ENCODE measurements around the gene PRR29.
"Not testable (repeated sequence)": the region's sequence is repeated elsewhere in the genome, so short reads cannot be mapped to it uniquely, and the experiment has no call there.

Gene PRR29

DNA sequence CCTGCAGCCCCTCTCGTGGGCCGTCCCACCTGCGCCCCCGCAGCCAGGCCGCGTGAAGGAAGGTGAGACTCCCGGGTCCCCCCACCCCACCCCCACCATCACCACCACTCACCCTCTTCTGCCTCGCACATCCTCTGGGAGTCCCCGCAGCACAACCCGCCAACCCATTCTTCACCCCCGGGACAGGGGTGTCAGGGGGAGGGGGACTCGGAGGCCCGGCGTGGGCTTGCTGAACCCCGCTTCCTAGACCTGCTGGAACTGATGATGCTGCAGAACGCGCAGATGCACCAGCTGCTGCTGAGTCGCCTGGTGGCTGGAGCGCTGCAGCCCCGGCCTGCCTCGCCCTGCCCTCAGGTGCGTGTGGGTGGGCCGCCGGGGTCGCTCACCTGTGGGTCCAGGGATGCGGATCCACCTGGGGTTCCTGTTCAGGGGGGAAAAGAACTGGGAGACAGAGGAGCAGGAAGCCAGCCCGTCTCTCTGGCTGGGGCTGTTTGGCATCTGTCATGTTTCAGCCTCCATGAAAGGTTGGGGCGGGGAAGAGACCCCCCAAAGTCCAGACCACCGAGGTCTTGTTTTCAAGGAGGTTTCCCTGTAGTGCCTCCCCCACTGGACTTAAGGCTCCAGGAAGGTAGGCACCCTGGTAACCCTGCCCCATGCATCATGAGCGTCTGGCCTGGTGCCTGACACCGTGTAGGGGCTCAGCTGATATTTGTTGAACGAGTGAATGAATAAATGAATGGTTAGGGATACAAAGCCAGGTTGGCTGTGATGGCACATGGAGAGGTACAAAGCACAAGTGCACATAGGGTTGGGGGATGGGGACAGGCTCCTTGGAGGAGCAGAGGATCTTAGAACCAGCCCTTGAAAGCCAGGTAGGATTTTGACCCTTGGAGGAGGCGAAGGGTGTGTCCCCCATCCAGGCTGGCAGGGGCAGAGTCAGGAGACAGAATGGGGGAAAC lies 849 bp downstream of the PRR29 start:
- no peak for DNase-seq

GRCh38 chr17:63999680-64000531 lies 1.8 kb downstream of the PRR29 start:
- no peak for DNase-seq

- DNase-seq, result no peak
Measured at GRCh38 chr17:64001091-64001579, 3.0 kb downstream of the PRR29 start.

DNA sequence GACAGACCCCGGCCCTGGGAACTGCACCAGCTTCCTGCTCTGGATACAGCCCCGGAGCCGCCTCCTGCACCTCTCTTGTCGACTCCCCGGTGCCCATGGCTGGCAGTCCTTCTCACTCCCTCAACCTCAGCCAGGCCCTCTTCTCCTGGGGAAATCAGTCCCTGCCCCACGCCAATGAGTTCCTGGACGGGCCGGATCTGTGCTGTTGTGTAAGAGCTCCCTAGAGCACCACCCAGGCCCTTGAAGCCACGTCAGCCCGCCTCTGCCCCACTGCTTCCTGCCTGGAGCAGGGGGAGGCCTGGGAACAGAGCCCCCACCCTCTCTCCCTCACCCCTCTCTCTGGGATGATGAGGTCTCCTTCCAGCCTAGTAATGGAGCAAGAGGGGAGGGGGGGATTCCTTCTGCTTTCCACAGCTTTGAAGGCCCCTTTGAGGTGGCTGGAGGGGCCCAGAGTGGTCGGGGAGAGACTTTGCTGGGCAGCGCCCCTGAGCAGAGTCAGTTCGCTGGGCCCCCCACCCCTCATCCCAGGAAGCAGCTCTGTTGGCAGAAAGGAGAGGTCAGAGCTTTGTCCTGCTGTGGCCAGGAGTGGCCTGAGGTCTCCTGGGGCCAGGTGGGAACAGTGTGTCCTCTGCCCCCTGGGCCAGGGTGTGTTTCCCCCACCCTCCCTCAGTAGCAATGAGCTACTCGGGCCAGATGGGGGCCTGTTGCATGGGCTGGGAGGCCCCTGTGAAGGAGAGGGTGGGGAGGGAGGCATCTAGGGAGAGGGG lies 3.8 kb downstream of the PRR29 start:
- no peak for DNase-seq

GRCh38 chr17:64002658-64003525 lies 4.7 kb downstream of the PRR29 start:
- DNase-seq, result no peak

DNA sequence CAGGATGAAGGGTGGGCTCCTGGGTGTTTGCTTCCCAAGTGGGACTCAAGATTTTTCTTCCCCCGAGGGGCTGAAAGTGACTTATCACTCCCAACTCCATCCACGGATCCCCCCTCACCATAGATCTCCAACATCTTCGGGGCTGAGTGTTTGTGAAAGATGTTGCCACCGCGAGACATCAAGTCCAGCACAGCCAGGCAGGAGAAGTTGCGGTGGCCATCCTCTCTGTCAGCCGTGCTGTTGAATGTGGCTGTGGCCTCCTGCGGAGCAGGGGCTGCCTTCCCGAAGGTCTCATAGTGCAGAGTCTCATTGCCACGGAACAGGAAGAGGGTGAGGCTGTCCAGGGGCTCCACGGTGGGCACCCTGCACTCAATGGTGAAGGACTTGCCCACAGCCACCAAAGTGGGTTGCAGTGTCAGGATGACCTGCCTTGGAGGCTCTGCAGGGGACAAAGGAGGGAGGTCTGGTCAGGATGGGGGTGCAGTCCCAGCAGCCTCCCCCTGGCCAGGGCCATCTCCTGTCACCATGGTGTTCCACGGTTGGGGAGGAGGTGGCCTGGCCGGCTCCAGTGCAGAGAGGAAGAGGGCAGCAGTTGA lies 5.5 kb downstream of the PRR29 start:
- no peak for DNase-seq

DNA sequence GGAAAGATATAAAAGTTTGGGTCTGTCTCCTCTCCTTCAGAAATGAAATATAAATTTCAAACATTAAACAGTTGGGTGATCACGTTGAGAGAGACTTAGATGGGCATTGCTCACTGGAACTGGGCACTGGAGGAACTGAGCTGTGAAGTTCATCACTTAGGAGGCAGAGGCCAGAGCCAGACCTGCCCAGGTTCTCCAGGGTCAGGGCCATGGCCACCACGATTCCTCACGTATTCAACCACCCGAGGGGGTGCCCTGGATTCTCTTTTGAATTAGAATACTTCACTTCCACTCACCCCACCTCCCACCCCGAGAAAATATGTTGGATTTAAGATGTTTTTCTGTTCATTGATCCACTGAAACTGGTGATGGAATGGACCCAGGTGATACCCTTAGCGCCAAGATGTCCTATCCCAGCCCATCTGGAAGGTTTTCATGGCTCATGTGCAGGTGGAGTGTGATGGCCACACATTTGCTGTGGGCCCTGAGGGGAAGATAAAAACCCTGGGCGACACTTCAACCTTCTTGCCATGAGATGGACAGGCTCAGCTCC lies 6.1 kb downstream of the PRR29 start:
- no peak for DNase-seq

GRCh38 chr17:64004903-64005733 lies 7.0 kb downstream of the PRR29 start:
- DNase-seq, result no peak

DNA sequence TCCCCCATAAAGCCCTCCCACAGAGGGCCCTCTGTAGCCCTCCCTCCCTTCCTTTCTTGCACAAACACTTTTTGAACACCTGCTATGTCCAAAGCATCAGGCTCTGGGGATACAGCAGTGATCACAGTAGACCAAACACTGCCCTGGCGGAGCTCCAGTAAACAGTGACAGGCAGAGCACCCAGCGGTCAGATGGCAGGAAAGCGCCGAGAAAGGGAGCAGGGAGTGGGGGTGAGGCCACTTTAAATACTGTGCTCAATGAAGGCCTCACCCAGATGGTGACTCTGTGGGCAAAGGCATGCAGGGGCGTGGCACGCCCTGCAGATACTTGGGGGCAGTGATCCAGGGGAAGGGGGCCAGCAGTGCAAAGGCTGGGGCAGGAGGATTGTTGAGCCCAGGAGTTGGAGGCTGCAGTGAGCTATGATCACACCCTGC lies 7.6 kb downstream of the PRR29 start:
- DNase-seq, result no peak

- no peak for DNase-seq
Measured at GRCh38 chr17:64006361-64007088, 8.4 kb downstream of the PRR29 start.

DNA sequence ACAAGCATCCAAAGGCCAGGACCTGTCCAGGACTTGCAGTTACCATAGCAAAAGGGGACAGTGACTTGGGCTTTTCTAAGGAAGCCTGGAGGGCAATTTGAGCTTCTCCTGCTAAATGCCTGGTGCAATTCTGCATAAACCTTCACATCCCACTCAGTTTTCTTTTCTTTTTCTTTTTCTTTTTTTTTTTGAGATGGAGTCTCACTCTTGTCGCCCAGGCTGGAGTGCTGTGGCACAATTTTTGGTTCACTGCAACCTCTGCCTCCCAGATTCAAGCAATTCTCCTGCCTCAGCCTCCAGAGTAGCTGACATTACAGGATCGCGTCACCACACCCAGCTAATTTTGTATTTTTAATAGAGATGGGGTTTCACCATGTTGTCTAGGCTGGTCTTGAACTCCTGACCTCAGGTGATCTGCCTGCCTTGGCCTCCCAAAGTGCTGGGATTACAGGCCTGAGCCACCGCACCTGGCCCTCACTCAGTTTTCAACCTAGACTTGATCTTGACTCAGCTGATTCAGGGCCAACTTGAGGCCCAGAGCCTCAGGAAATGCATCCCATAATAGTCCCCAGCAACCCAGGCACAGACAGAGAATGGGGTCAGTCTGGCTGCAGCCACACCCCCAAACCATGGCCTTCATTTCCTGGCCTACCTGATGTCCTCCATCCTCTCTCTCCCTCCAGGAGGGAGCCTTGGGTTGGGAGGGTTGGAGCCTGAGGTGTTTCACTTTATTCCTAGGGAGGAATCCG lies 9.1 kb downstream of the PRR29 start:
- DNase-seq, result not testable (repeated sequence)

GRCh38 chr17:64007838-64008282 lies 9.7 kb downstream of the PRR29 start:
- DNase-seq, result no peak

DNA sequence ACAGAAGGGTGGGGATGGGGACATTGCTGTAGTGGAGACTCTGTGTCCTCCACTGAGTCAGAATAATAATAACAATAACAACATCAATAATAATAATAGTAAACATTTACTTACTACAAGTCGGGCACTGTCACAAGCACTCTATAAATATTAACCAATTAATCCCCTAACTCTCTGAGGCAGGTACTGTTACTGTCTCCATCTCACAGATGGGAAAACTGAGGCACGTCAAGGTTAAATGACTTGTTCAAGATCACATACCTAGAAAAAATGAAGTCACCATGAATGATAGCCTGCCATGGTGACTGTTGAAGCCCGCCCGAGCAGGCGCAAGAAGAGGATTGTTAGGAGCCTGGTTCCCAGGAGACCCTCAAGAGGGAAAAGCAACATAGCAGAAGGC lies 10.2 kb downstream of the PRR29 start:
- DNase-seq, result no peak

GRCh38 chr17:64008830-64009229 lies 10.7 kb downstream of the PRR29 start:
- no peak for DNase-seq

- DNase-seq, result no peak
Measured at GRCh38 chr17:64009571-64010402, 11.6 kb downstream of the PRR29 start.

- DNase-seq, result no peak
Measured at GRCh38 chr17:64015447-64015846, 17.3 kb downstream of the PRR29 start.

GRCh38 chr17:64016231-64016784 lies 18.2 kb downstream of the PRR29 start:
- DNase-seq, result no peak
